ENCODE data around the gene C12orf42.

The C12orf42 gene

GRCh38 chr12:103354403-103354802, 141.4 kb downstream of the C12orf42 start:
- H3K9me3 ChIP-seq (ENCODE audit: severe bottlenecking): no peaks in the 10 kb centered on the region
- no peak for DNase-seq
- no peak for TF ChIP-seq CTCF (IDR thresholded peaks at IDR 0.05; ENCODE audit: low read depth, low read length)
- H3K27me3 ChIP-seq (ENCODE audit: insufficient read depth, low read depth, severe bottlenecking): no peaks in the 10 kb centered on the region
- H3K36me3 ChIP-seq: no peaks in the 10 kb centered on the region
- H3K27ac ChIP-seq: no peak overlapping the region
- H3K4me3 ChIP-seq (ENCODE audit: low read depth, low read length): no peak overlapping the region

GRCh38 chr12:103353913-103354312, 141.9 kb downstream of the C12orf42 start:
- TF ChIP-seq CTCF (IDR thresholded peaks at IDR 0.05; ENCODE audit: low read depth, low read length): no peak
- H3K4me3 ChIP-seq (ENCODE audit: low read depth, low read length): no peak overlapping the region
- H3K27ac ChIP-seq: no peak overlapping the region
- no peaks in the 10 kb centered on the region for H3K9me3 ChIP-seq (ENCODE audit: severe bottlenecking)
- H3K27me3 ChIP-seq (ENCODE audit: insufficient read depth, low read depth, severe bottlenecking): no peaks in the 10 kb centered on the region
- no peak for DNase-seq
- H3K36me3 ChIP-seq: no peaks in the 10 kb centered on the region

GRCh38 chr12:103350116-103350515, 145.7 kb downstream of the C12orf42 start:
- H3K36me3 ChIP-seq: no peaks in the 10 kb centered on the region
- no peak overlapping the region for H3K4me3 ChIP-seq (ENCODE audit: low read depth, low read length)
- no peaks in the 10 kb centered on the region for H3K9me3 ChIP-seq (ENCODE audit: severe bottlenecking)
- no peaks in the 10 kb centered on the region for H3K27me3 ChIP-seq (ENCODE audit: insufficient read depth, low read depth, severe bottlenecking)
- TF ChIP-seq CTCF (IDR thresholded peaks at IDR 0.05; ENCODE audit: low read depth, low read length): no peak
- no peak overlapping the region for H3K27ac ChIP-seq
- DNase-seq: no peak

DNA sequence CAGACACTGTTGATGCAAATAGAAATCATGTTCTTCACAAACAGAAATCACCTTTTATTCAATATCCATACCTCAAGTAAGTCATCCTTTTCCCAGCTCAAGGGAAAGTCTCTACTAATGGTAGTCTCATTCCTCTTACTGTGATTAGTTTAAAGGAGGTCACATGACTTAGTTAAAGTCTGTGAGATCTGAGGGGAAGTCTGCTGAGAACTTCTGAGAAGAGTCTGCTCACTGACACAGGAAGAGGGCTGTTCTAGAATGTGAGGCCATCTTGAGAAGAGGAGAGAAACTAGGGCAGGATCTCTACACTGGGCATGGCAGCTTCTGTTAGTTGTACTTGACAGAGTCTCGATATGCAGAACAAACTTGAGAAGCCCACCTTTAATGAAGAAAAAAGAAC, 146.8 kb downstream of the C12orf42 start:
- DNase-seq: no peak
- no peaks in the 10 kb centered on the region for H3K9me3 ChIP-seq (ENCODE audit: severe bottlenecking)
- H3K27ac ChIP-seq: no peak overlapping the region
- no peaks in the 10 kb centered on the region for H3K27me3 ChIP-seq (ENCODE audit: insufficient read depth, low read depth, severe bottlenecking)
- no peaks in the 10 kb centered on the region for H3K36me3 ChIP-seq
- TF ChIP-seq CTCF (IDR thresholded peaks at IDR 0.05; ENCODE audit: low read depth, low read length): no peak
- no peak overlapping the region for H3K4me3 ChIP-seq (ENCODE audit: low read depth, low read length)

- Histone ChIP-seq H3K9me3 (ENCODE audit: severe bottlenecking) (no peaks in the 10 kb centered on the region), H3K27ac (no peak overlapping the region), H3K36me3 (no peaks in the 10 kb centered on the region), H3K27me3 (ENCODE audit: insufficient read depth, low read depth, severe bottlenecking) (no peaks in the 10 kb centered on the region), H3K4me3 (ENCODE audit: low read depth, low read length) (no peak overlapping the region)
- DNase-seq: no peak
- TF ChIP-seq CTCF (IDR thresholded peaks at IDR 0.05; ENCODE audit: low read depth, low read length): no peak
These were observed 158.8 kb downstream of the C12orf42 start for GRCh38 chr12:103336940-103337339.

DNA sequence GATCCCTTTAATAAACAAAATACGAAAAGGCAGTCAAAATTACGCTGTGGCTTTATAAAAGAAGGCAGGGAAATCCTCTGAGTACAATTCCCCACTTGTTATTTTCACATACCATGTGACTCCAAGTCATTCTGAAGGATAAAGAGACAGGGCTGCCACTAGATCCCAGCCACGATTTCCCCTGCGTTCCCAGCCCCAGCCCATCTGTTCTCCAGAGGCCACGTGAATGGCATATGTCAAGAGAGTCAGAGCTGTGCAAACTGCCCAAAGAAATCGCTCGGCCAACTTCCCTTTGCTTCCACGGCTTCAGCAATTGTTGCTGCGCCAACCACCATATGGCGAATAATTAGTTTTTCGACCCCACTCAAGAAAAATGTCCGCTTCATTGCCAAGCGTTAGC, 161.3 kb downstream of the C12orf42 start:
- TF ChIP-seq CTCF (IDR thresholded peaks at IDR 0.05; ENCODE audit: low read depth, low read length): no peak
- peaks cover 12% of the 10 kb centered on the region for H3K27me3 ChIP-seq (ENCODE audit: insufficient read depth, low read depth, severe bottlenecking)
- H3K27ac ChIP-seq: no peak overlapping the region
- DNase-seq: peak; percentile 56
- H3K36me3 ChIP-seq: no peaks in the 10 kb centered on the region
- no peak overlapping the region for H3K4me3 ChIP-seq (ENCODE audit: low read depth, low read length)
- H3K9me3 ChIP-seq (ENCODE audit: severe bottlenecking): no peaks in the 10 kb centered on the region

Measured in WERI-Rb-1 (cell line).